GM19467 (cell line): ENCODE results near the gene FKBP14.
"Not testable (repeated sequence)": the region's sequence is repeated elsewhere in the genome, so short reads cannot be mapped to it uniquely, and the experiment has no call there.

Source experiments
- ATAC-seq: cut with Tn5 transposase; IDR thresholded peaks from one replicate; pipeline ENCODE4 v1.9.1; 2021; ENCODE audit warnings: mild to moderate bottlenecking, moderate library complexity; ENCODE audit not compliant: unreplicated experiment

Gene FKBP14

GRCh38 chr7:29962035-29962434 lies 64.5 kb downstream of the FKBP14 start:
- ATAC-seq, result no peak

GRCh38 chr7:29961611-29962010 lies 64.9 kb downstream of the FKBP14 start:
- not testable (repeated sequence) for ATAC-seq
